Cerebellar nuclear complex (tissue), 1 donor: ENCODE data around the gene SS18L1.
"Not testable (repeated sequence)": the region's sequence is repeated elsewhere in the genome, so short reads cannot be mapped to it uniquely, and the experiment has no call there.

Source experiments
- DNase-seq, 2 experiments: peaks; one replicate each; lab custom pipeline; 2025; lab: John Stamatoyannopoulos, UW

The SS18L1 gene

GRCh38 chr20:62143081-62143956 is at the start of gene SS18L1, which contains the start of gene PSMA7:
Gene SS18L1, plus strand, starts transcription at chr20:62143769. Its CDS starts 52 bp downstream, at chr20:62143821.
Gene PSMA7, minus strand, starts transcription at chr20:62143394. Its CDS starts 91 bp downstream, at chr20:62143303.
- DNase-seq: no peak

GRCh38 chr20:62096421-62097380 is 46.9 kb upstream of the SS18L1 start:
- DNase-seq: no peak

GRCh38 chr20:62097881-62098407 is 45.6 kb upstream of the SS18L1 start:
- DNase-seq: no peak

- no peak for DNase-seq
These were observed 42.5 kb upstream of the SS18L1 start for GRCh38 chr20:62101078-62101477.

GRCh38 chr20:62103508-62104233 is 39.9 kb upstream of the SS18L1 start:
- no peak for DNase-seq

GRCh38 chr20:62104234-62104789 is 39.3 kb upstream of the SS18L1 start:
- DNase-seq: no peak

GRCh38 chr20:62104791-62105345 is 38.7 kb upstream of the SS18L1 start:
- no peak for DNase-seq

GRCh38 chr20:62105592-62105991 is 38.0 kb upstream of the SS18L1 start:
- no peak for DNase-seq

GRCh38 chr20:62111148-62111547 is 32.4 kb upstream of the SS18L1 start:
- no peak for DNase-seq

GRCh38 chr20:62112368-62112767 is 31.2 kb upstream of the SS18L1 start:
- DNase-seq: no peak

- no peak for DNase-seq
These were observed 28.7 kb upstream of the SS18L1 start for GRCh38 chr20:62114894-62115293.

GRCh38 chr20:62115800-62116407 is 27.7 kb upstream of the SS18L1 start:
- not testable (repeated sequence) for DNase-seq

- no peak for DNase-seq
These were observed 26.8 kb upstream of the SS18L1 start for GRCh38 chr20:62116558-62117361.

GRCh38 chr20:62117362-62117646 is 26.3 kb upstream of the SS18L1 start:
- no peak for DNase-seq

- no peak for DNase-seq
These were observed 25.9 kb upstream of the SS18L1 start for GRCh38 chr20:62117658-62118057.

GRCh38 chr20:62118113-62119043 is 25.2 kb upstream of the SS18L1 start:
- DNase-seq: no peak

GRCh38 chr20:62119115-62119514 is 24.5 kb upstream of the SS18L1 start:
- DNase-seq: no peak

- no peak for DNase-seq
These were observed 23.8 kb upstream of the SS18L1 start for GRCh38 chr20:62119591-62120364.
